ENCODE results near the gene KRT13. TPM values are rescaled to one million over a fixed set of nuclear protein-coding genes. Genes with fewer than 3 reads are reported as not detected.

Gene KRT13
- total RNA-seq, 1 donor from 2014 or later, result 112 TPM

GRCh38 chr17:41539979-41540701 is 34.7 kb upstream of the KRT13 start:
- no peaks in the 10 kb centered on the region for H3K27me3 ChIP-seq (ENCODE audit: control insufficient read depth, insufficient read depth, low read length)
- DNase-seq (ENCODE audit: low read depth) (no peak), FAIRE-seq (no peak)
- H3K36me3 ChIP-seq (ENCODE audit: control insufficient read depth, insufficient read depth, low read length), result no peaks in the 10 kb centered on the region
- H3K4me3 ChIP-seq (ENCODE audit: low read depth, low read length), result no peak overlapping the region
- TF ChIP-seq, protein P1, sequence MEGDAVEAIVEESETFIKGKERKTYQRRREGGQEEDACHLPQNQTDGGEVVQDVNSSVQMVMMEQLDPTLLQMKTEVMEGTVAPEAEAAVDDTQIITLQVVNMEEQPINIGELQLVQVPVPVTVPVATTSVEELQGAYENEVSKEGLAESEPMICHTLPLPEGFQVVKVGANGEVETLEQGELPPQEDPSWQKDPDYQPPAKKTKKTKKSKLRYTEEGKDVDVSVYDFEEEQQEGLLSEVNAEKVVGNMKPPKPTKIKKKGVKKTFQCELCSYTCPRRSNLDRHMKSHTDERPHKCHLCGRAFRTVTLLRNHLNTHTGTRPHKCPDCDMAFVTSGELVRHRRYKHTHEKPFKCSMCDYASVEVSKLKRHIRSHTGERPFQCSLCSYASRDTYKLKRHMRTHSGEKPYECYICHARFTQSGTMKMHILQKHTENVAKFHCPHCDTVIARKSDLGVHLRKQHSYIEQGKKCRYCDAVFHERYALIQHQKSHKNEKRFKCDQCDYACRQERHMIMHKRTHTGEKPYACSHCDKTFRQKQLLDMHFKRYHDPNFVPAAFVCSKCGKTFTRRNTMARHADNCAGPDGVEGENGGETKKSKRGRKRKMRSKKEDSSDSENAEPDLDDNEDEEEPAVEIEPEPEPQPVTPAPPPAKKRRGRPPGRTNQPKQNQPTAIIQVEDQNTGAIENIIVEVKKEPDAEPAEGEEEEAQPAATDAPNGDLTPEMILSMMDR (IDR thresholded peaks at IDR 0.05; ENCODE audit: insufficient read depth, low read length, severe bottlenecking), result no peak

GRCh38 chr17:41539071-41539492 is 33.7 kb upstream of the KRT13 start:
- DNase-seq (ENCODE audit: low read depth), result no peak
- Histone ChIP-seq H3K27me3 (ENCODE audit: control insufficient read depth, insufficient read depth, low read length) (no peaks in the 10 kb centered on the region), H3K36me3 (ENCODE audit: control insufficient read depth, insufficient read depth, low read length) (no peaks in the 10 kb centered on the region), H3K4me3 (ENCODE audit: low read depth, low read length) (no peak overlapping the region)
- FAIRE-seq, result no peak
- TF ChIP-seq, protein P1 (IDR thresholded peaks at IDR 0.05; ENCODE audit: insufficient read depth, low read length, severe bottlenecking), result no peak

DNA sequence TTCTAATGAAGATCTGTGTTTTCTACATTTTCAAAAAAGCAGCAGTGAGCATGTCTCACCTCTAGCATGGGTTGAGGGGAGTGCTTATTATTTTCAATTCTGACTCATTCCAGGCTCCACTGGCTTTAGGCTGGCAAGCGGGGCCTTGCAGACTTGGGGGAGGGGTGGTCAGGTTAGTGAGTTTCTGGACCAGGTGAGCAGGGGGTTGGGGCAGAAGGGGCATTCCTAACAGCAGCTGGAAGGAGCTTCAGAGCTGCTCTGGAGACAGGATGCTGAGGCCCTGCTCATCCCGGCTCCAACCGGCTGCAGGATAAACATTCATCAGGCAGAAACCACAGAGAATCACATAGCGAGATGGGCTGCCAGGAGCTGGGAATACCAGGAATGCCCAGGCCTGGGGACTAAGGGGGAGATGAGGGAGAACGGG is 33.2 kb upstream of the KRT13 start:
- DNase-seq (ENCODE audit: low read depth) (peak; percentile 55), FAIRE-seq (no peak)
- Histone ChIP-seq H3K4me3 (ENCODE audit: low read depth, low read length) (no peak overlapping the region), H3K36me3 (ENCODE audit: control insufficient read depth, insufficient read depth, low read length) (no peaks in the 10 kb centered on the region), H3K27me3 (ENCODE audit: control insufficient read depth, insufficient read depth, low read length) (no peaks in the 10 kb centered on the region)
- TF ChIP-seq, protein P1 (IDR thresholded peaks at IDR 0.05; ENCODE audit: insufficient read depth, low read length, severe bottlenecking), result no peak

- no peaks in the 10 kb centered on the region for H3K36me3 ChIP-seq (ENCODE audit: control insufficient read depth, insufficient read depth, low read length)
- TF ChIP-seq, protein P1 (IDR thresholded peaks at IDR 0.05; ENCODE audit: insufficient read depth, low read length, severe bottlenecking), result no peak
- DNase-seq (ENCODE audit: low read depth), result peak; percentile 79
- no peak overlapping the region for H3K4me3 ChIP-seq (ENCODE audit: low read depth, low read length)
- no peaks in the 10 kb centered on the region for H3K27me3 ChIP-seq (ENCODE audit: control insufficient read depth, insufficient read depth, low read length)
- FAIRE-seq, result no peak
These were observed 32.6 kb upstream of the KRT13 start for GRCh38 chr17:41537990-41538389.

DNA sequence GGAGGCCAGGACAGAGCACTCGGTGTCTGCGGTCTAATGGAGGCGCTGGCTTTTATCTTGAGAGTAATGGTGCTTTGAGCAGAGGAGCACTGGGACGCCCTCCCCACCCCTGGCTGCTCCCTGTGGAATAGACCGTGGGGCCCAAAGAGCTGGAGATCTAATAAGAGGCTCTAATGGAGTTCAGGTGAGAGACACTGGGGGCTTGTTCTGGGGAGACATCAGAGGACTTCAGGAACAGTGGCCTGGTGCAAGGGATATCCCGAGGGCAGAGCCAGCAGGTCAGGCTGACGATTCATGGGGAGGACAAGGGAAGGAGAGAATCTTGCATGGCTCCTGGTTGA is 32.2 kb upstream of the KRT13 start:
- no peak for DNase-seq (ENCODE audit: low read depth)
- TF ChIP-seq, protein P1 (IDR thresholded peaks at IDR 0.05; ENCODE audit: insufficient read depth, low read length, severe bottlenecking), result no peak
- Histone ChIP-seq H3K36me3 (ENCODE audit: control insufficient read depth, insufficient read depth, low read length) (no peaks in the 10 kb centered on the region), H3K4me3 (ENCODE audit: low read depth, low read length) (no peak overlapping the region), H3K27me3 (ENCODE audit: control insufficient read depth, insufficient read depth, low read length) (no peaks in the 10 kb centered on the region)
- no peak for FAIRE-seq
